Measurements from ENCODE around the gene HSPB6. TPM values are rescaled to one million over a fixed set of nuclear protein-coding genes. Genes with fewer than 3 reads are reported as not detected.
"Not testable (repeated sequence)": the region's sequence is repeated elsewhere in the genome, so short reads cannot be mapped to it uniquely, and the experiment has no call there.

The HSPB6 gene
- total and polyA plus RNA-seq, 9 donors: 44.9 to 434 (median 232) TPM

- intact Hi-C loops (cut with DNase I): no loop called here
- H3K4me1 ChIP-seq (ENCODE audit: insufficient read depth): no peaks in the 10 kb centered on the region
- H3K27me3 ChIP-seq: no peaks in the 10 kb centered on the region
- no peak overlapping the region for H3K4me3 ChIP-seq
- WGBS, 3 donors: 4 to 9% (median 6%) methylated on average over 15 of the region's 15 CpGs
- H3K27ac ChIP-seq: no peak overlapping the region
- H3K9me3 ChIP-seq: peaks cover 0 to 4% of the 10 kb centered on the region in 2 donors
- TF ChIP-seq CTCF (IDR thresholded peaks at IDR 0.05) (no peak), EP300 (IDR thresholded peaks at IDR 0.05) (no peak), POLR2A (IDR thresholded peaks at IDR 0.05) (no peak)
- no peaks in the 10 kb centered on the region for H3K36me3 ChIP-seq
- no peak for DNase-seq
These were observed 40.8 kb upstream of the HSPB6 start for GRCh38 chr19:35797663-35798062.

- no peaks in the 10 kb centered on the region for H3K36me3 ChIP-seq
- H3K27me3 ChIP-seq: no peaks in the 10 kb centered on the region
- no peak for DNase-seq
- 9 to 16% (median 14%) methylated on average over 39 of the region's 39 CpGs for WGBS, 3 donors
- no peaks in the 10 kb centered on the region for H3K4me1 ChIP-seq (ENCODE audit: insufficient read depth)
- H3K9me3 ChIP-seq: no peaks in the 10 kb centered on the region
- intact Hi-C loops (cut with DNase I): no loop called here
- TF ChIP-seq EP300 (IDR thresholded peaks at IDR 0.05): no peak
- no peak for TF ChIP-seq CTCF (IDR thresholded peaks at IDR 0.05)
- TF ChIP-seq POLR2A (IDR thresholded peaks at IDR 0.05): no peak
- no peak overlapping the region for H3K4me3 ChIP-seq
- no peak overlapping the region for H3K27ac ChIP-seq
These were observed 40.1 kb upstream of the HSPB6 start for GRCh38 chr19:35796645-35797542.

- intact Hi-C loops (cut with DNase I); H3K4me1 ChIP-seq (ENCODE audit: insufficient read depth): not testable (repeated sequence)
- WGBS, 3 donors: 80 to 92% (median 88%) methylated on average over 1 of the region's 1 CpG
These were observed 38.7 kb upstream of the HSPB6 start for GRCh38 chr19:35795564-35795963.

DNA sequence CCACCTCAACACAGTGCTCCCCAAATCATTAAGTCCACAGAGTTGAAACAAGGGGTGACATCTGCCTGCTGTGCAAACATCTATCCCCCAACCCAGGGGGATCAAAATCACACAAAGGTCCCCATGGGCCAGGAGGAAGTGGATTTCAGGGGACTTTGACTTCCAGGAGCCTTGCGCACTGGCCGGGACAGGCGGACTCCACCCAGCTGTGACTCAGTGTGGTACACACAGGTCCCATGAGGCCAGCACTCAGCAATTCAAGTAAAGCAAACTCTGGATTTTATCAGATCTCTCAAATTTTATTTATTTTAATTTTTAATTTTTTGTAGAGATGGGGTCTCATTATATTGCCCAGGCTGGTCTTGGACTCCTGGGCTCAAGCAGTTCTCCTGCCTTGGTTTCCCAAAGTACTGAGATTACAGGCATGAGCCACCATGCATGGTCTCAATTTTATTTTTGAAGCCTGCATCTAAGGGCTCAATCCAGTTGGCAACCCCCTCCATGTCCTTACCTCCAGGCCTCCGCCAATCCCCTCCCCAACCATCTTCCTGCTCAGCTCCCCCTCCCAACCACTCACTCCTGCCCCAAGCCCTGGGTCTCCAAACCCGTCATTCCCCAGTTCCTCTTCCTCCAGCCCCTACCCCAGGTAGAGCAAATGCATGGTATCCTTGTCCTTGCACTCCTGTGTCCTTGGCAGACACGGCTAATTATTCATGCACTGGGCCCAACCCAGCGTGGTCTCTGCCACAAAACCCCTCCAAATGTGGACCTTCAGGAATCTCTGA is 36.7 kb upstream of the HSPB6 start:
- H3K4me3 ChIP-seq: no peak overlapping the region
- H3K36me3 ChIP-seq: no peaks in the 10 kb centered on the region
- H3K4me1 ChIP-seq (ENCODE audit: insufficient read depth): no peaks in the 10 kb centered on the region
- H3K9me3 ChIP-seq: no peaks in the 10 kb centered on the region
- intact Hi-C loops (cut with DNase I): no loop called here
- no peaks in the 10 kb centered on the region for H3K27me3 ChIP-seq
- no peak overlapping the region for H3K27ac ChIP-seq
- WGBS, 3 donors: 73 to 83% (median 77%) methylated on average over 7 of the region's 7 CpGs
- no peak for TF ChIP-seq EP300 (IDR thresholded peaks at IDR 0.05)
- no peak for DNase-seq

More at GRCh38 chr19:35795564-35795963, 38.7 kb upstream of the HSPB6 start:
- H3K4me3 ChIP-seq, H3K27ac ChIP-seq, DNase-seq, H3K27me3 ChIP-seq, H3K9me3 ChIP-seq, H3K36me3 ChIP-seq: not testable (repeated sequence)

DNA sequence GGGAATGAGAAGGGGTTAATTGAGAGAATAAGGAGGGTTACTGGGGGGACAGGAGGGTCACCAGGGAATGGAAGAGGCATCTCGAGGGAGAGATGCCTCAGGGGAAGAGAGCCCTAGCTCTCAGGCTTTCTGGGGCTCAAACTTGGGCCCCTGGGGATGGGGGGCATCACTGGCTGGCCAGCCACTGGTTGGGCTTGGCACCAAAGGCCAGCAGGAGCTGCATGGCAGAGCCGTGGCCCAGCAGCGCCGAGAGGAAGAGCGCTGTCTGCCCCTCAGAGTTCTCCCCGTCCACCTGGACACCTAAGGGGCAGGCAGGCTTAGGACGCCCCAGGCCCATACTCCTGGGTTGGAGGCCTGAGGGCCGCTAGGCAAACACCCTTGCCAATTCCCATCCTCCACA is 36.1 kb upstream of the HSPB6 start:
- H3K4me3 ChIP-seq: no peak overlapping the region
- 69 to 70% (median 69%) methylated on average over 7 to 8 of the region's 8 CpGs for WGBS, 3 donors
- no peaks in the 10 kb centered on the region for H3K9me3 ChIP-seq
- DNase-seq: no peak
- intact Hi-C loops (cut with DNase I): no loop called here
- H3K4me1 ChIP-seq (ENCODE audit: insufficient read depth): no peaks in the 10 kb centered on the region
- no peaks in the 10 kb centered on the region for H3K27me3 ChIP-seq
- no peaks in the 10 kb centered on the region for H3K36me3 ChIP-seq
- TF ChIP-seq EP300 (IDR thresholded peaks at IDR 0.05) (no peak), CTCF (IDR thresholded peaks at IDR 0.05) (no peak), POLR2A (IDR thresholded peaks at IDR 0.05) (no peak)
- no peak overlapping the region for H3K27ac ChIP-seq

Data from ovary (tissue), 9 donors.